SK-N-SH treated with all-trans-retinoic acid at 6 μM for 48 hours (cell line): ENCODE data around the gene R3HDM4.

Experiments used
- ATAC-seq: fragments of 200-7000 bp; cut with Tn5 transposase; 3 replicates; pipeline ENCODE4 v1.9.1; 2020; ENCODE audit warnings: mild to moderate bottlenecking, moderate library complexity
- ARNTL ChIP-seq: fragments of 450-650 bp; formaldehyde crosslinking; IDR thresholded peaks from 2 replicates; pipeline ENCODE4 v1.5.0; 2020; ENCODE audit warnings: low read depth, mild to moderate bottlenecking, moderate library complexity, borderline replicate concordance
- BACH2 ChIP-seq: fragments of 250-450 bp; sonication (Bioruptor Pico); IDR thresholded peaks from 2 replicates; pipeline ENCODE4 v1.9.0; 2021; ENCODE audit warnings: mild to moderate bottlenecking, borderline replicate concordance
- CREB5 ChIP-seq: fragments of 250-450 bp; sonication (Bioruptor Pico); IDR thresholded peaks from 2 replicates; pipeline ENCODE4 v1.5.1; 2020; ENCODE audit warnings: low read depth, mild to moderate bottlenecking, moderate library complexity
- CSDC2 ChIP-seq: fragments of 250-450 bp; sonication (Bioruptor Pico); IDR thresholded peaks from 2 replicates; pipeline ENCODE4 v1.5.0; 2020; ENCODE audit warnings: mild to moderate bottlenecking, moderate library complexity
- ESRRG ChIP-seq: fragments of 250-450 bp; sonication (Bioruptor Pico); IDR thresholded peaks from 2 replicates; pipeline ENCODE4 v1.6.1; 2021; ENCODE audit warnings: mild to moderate bottlenecking
- GLIS3 ChIP-seq: fragments of 250-450 bp; sonication (Bioruptor Pico); IDR thresholded peaks from 2 replicates; pipeline ENCODE4 v1.5.0; 2020; ENCODE audit warnings: mild to moderate bottlenecking, moderate library complexity
- ISL1 ChIP-seq: fragments of 250-450 bp; sonication (Bioruptor Pico); IDR thresholded peaks from 2 replicates; pipeline ENCODE4 v2.1.2; 2022; ENCODE audit warnings: mild to moderate bottlenecking, moderate library complexity
- OSR1 ChIP-seq: fragments of 250-450 bp; sonication (Bioruptor Pico); IDR thresholded peaks from 2 replicates; pipeline ENCODE4 v1.8.0; 2022; ENCODE audit warnings: moderate library complexity, mild to moderate bottlenecking, inconsistent platforms
- PATZ1 ChIP-seq: fragments of 250-450 bp; sonication (Bioruptor Pico); IDR thresholded peaks from 2 replicates; pipeline ENCODE4 v1.8.0; 2020; ENCODE audit warnings: mild to moderate bottlenecking, moderate library complexity, borderline replicate concordance
- RARB ChIP-seq: fragments of 250-450 bp; sonication (Bioruptor Pico); IDR thresholded peaks from 2 replicates; pipeline ENCODE4 v1.8.0; 2021; ENCODE audit warnings: mild to moderate bottlenecking, moderate library complexity
- SNAI2 ChIP-seq: fragments of 250-450 bp; sonication (Bioruptor Pico); IDR thresholded peaks from 2 replicates; pipeline ENCODE4 v1.5.0; 2020; ENCODE audit warnings: mild to moderate bottlenecking, moderate library complexity
- TCF4 ChIP-seq: fragments of 250-450 bp; sonication (Bioruptor Pico); IDR thresholded peaks from 2 replicates; pipeline ENCODE4 v1.8.0; 2021; ENCODE audit warnings: mild to moderate bottlenecking, moderate library complexity, borderline replicate concordance
- TOX ChIP-seq: fragments of 250-450 bp; sonication (Bioruptor Pico); IDR thresholded peaks from 2 replicates; pipeline ENCODE4 v1.8.0; 2021; ENCODE audit warnings: mild to moderate bottlenecking, moderate library complexity, borderline replicate concordance
- ZC3H10 ChIP-seq: fragments of 250-450 bp; sonication (Bioruptor Pico); IDR thresholded peaks from 2 replicates; pipeline ENCODE4 v1.5.1; 2021; ENCODE audit warnings: mild to moderate bottlenecking, moderate library complexity
- ZFP3 ChIP-seq: fragments of 250-450 bp; sonication (Bioruptor Pico); IDR thresholded peaks from 2 replicates; pipeline ENCODE4 v1.5.0; 2020; ENCODE audit warnings: mild to moderate bottlenecking, moderate library complexity
- ZFP30 ChIP-seq: fragments of 450-650 bp; formaldehyde crosslinking; IDR thresholded peaks from 2 replicates; pipeline ENCODE4 v1.5.0; 2022; ENCODE audit warnings: mild to moderate bottlenecking, moderate library complexity
- ZNF565 ChIP-seq: fragments of 450-650 bp; formaldehyde crosslinking; conservative IDR thresholded peaks from 2 replicates; pipeline ENCODE4 v1.5.0; 2020; ENCODE audit warnings: low read depth, mild to moderate bottlenecking, moderate library complexity
- ZNF70 ChIP-seq: fragments of 450-650 bp; formaldehyde crosslinking; IDR thresholded peaks from 2 replicates; pipeline ENCODE4 v1.5.0; 2020; ENCODE audit warnings: mild to moderate bottlenecking, moderate library complexity
- ZNF8 ChIP-seq: fragments of 450-650 bp; formaldehyde crosslinking; IDR thresholded peaks from 2 replicates; pipeline ENCODE4 v1.5.0; 2020; ENCODE audit warnings: mild to moderate bottlenecking, moderate library complexity
- TF ChIP-seq, protein P1 (sequence below): fragments of 250-450 bp; sonication (Bioruptor Pico); IDR thresholded peaks from 2 replicates; pipeline ENCODE4 v1.5.1; 2021; ENCODE audit warnings: mild to moderate bottlenecking, moderate library complexity
- TF ChIP-seq, protein P2 (sequence below): fragments of 250-450 bp; sonication (Bioruptor Pico); IDR thresholded peaks from 2 replicates; pipeline ENCODE4 v1.8.0; 2021; ENCODE audit warnings: low read depth, mild to moderate bottlenecking, moderate library complexity, borderline replicate concordance

R3HDM4 gene

DNA sequence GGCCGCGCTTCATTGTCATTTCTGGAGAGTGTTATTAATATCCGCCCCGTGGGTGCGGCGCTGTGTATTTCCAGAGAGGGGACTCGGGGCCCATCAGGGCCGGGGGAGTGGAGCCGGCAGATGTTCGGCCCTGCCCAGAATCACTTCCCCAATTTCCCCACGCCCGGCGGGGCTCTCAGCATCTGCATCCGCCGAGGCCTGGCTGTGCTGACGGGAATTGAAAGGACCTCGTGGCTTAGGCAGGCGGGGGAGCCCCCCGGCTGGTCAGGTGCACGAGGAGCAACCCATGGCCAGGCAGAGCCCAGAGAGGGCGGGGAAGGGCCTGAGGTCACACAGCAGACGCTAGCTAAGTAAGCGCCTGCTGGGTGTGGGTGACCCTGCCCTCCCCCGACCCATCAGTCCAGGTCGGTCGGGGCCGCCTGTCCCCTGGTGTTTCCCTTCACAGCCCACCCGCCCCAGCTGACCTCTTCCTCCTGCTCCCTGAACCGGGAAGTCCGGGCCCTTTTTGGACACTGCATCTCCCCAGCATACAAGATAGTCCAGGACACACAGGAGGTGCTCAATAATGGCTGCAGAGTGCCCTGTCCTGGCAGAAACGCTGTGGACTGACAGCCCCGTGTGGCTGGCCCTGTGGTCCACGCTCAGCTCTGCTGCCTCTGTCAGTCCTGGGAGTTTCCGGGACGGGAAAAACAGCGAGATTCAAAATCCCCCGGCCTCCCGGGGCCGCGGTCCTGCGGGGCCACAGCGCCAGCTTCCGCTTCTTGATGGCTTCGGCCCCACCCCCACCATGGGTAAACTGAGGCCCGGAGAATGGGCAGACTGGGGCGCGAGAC, 34.9 kb upstream of the R3HDM4 start:
- no peak for ATAC-seq
- no peak for TF ChIP-seq BACH2 (CRISPR knock-in tag)
- no peak for TF ChIP-seq ESRRG (CRISPR knock-in tag)
- no peak for TF ChIP-seq TOX (CRISPR knock-in tag)
- TF ChIP-seq, protein P1, sequence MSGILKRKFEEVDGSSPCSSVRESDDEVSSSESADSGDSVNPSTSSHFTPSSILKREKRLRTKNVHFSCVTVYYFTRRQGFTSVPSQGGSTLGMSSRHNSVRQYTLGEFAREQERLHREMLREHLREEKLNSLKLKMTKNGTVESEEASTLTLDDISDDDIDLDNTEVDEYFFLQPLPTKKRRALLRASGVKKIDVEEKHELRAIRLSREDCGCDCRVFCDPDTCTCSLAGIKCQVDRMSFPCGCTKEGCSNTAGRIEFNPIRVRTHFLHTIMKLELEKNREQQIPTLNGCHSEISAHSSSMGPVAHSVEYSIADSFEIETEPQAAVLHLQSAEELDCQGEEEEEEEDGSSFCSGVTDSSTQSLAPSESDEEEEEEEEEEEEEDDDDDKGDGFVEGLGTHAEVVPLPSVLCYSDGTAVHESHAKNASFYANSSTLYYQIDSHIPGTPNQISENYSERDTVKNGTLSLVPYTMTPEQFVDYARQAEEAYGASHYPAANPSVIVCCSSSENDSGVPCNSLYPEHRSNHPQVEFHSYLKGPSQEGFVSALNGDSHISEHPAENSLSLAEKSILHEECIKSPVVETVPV (CRISPR knock-in tag), result no peak
- TF ChIP-seq TCF4 (CRISPR knock-in tag), result no peak
- no peak for TF ChIP-seq CREB5 (CRISPR knock-in tag)
- no peak for TF ChIP-seq ZNF565
- no peak for TF ChIP-seq CSDC2 (CRISPR knock-in tag)
- no peak for TF ChIP-seq ZFP3
- no peak for TF ChIP-seq OSR1 (CRISPR knock-in tag)
- TF ChIP-seq ZFP30 (CRISPR knock-in tag), result no peak
- TF ChIP-seq ZNF8 (CRISPR knock-in tag), result no peak
- no peak for TF ChIP-seq ZNF70 (CRISPR knock-in tag)
- TF ChIP-seq, protein P2, sequence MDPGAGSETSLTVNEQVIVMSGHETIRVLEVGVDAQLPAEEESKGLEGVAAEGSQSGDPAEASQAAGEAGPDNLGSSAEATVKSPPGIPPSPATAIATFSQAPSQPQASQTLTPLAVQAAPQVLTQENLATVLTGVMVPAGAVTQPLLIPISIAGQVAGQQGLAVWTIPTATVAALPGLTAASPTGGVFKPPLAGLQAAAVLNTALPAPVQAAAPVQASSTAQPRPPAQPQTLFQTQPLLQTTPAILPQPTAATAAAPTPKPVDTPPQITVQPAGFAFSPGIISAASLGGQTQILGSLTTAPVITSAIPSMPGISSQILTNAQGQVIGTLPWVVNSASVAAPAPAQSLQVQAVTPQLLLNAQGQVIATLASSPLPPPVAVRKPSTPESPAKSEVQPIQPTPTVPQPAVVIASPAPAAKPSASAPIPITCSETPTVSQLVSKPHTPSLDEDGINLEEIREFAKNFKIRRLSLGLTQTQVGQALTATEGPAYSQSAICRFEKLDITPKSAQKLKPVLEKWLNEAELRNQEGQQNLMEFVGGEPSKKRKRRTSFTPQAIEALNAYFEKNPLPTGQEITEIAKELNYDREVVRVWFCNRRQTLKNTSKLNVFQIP (CRISPR knock-in tag), result no peak
- no peak for TF ChIP-seq ZC3H10
- no peak for TF ChIP-seq RARB
- no peak for TF ChIP-seq GLIS3 (CRISPR knock-in tag)
- TF ChIP-seq ARNTL (CRISPR knock-in tag), result no peak
- TF ChIP-seq, all 23 proteins: peak for 0

DNA sequence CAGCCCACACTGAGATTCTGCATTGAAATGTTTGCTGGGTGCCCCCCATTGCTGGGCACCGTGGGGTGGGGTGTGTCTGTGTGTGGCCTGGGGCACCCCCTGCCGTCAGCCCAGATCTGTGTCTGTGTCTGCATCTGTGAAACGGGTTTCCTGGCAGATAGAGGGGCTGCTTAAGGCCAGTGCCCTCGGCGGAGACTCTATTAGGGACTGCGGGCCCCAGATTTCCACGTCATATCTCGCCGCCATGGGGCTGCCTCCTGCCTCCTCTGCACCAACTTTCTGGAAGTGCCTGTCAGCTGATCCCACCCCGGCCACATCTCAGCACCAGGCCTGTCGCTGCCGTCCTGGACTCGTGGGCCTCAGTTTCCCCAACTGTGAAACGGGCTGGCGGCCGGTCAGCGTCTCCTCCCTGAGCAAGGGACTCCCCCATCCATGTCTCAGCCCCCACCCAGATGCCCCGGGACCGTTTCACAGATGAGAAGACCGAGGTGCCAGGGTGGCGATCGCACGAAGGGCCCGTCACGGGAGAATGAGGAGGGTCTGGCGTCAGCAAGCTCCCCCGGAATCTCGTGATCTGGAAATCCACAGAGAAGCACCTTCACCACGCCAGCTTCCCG, 34.2 kb upstream of the R3HDM4 start:
- no peak for TF ChIP-seq CSDC2 (CRISPR knock-in tag)
- TF ChIP-seq ZFP3, result no peak
- TF ChIP-seq ZFP30 (CRISPR knock-in tag), result no peak
- TF ChIP-seq CREB5 (CRISPR knock-in tag), result no peak
- TF ChIP-seq, all 23 proteins: peak for 0
- ATAC-seq, result no peak

DNA sequence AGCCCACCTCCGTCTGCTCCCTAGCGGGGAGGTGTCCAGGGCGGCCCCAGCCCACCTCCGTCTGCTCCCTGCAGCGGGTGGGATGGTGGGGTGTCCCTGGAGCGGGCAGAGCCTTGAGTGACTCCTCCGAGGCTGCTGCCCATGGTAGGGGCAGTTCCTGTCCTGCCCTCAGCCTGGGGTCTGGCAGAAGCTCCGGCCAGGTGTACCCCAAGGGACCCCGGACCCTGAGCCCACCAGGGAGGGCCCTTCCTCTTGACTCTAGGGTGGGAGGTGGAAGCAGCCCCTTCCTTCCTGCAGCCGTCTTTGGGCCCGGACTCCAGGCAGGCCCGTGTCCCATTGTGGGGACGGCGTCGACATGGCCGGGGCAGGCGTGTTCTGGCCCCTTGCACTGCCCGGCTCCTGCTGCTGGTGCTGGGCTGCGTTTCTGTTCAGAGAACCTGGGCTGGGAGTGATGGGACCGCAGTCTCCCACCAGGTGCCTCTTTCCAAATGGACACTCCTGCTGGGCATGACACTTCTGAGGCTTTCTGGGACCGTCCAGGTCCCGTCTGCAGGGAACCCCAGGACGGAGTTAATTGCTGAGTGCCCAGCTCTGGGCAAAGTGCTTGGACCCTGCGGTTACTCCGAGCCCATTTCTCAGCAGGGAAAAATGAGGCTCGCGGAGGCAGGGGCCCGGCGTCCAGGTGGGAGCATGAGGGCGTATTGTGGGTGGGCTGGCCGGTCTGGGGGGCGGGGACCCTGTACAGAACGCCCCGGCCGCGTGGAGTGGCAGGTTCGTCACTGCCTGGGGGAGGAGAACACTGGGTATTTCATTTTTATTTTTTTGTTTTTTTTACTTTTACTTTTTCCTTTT, 32.6 kb upstream of the R3HDM4 start:
- ATAC-seq, result no peak
- TF ChIP-seq BACH2 (CRISPR knock-in tag) (no peak), RARB (no peak), ZNF70 (CRISPR knock-in tag) (no peak), ARNTL (CRISPR knock-in tag) (no peak), TCF4 (CRISPR knock-in tag) (no peak), ISL1 (CRISPR knock-in tag) (no peak), CREB5 (CRISPR knock-in tag) (no peak), GLIS3 (CRISPR knock-in tag) (no peak), ZFP3 (no peak), ZFP30 (CRISPR knock-in tag) (no peak), PATZ1 (CRISPR knock-in tag) (no peak), ESRRG (CRISPR knock-in tag) (no peak), ZNF565 (no peak), SNAI2 (CRISPR knock-in tag) (no peak)
- TF ChIP-seq, protein P2 (CRISPR knock-in tag), result no peak
- TF ChIP-seq, protein P1 (CRISPR knock-in tag), result no peak
